Activated naive CD8-positive, alpha-beta T cell treated with anti-CD3 and anti-CD28 coated beads for 36 hours (primary cell): ENCODE data around the gene USP17L29. TPM values are rescaled to one million over a fixed set of nuclear protein-coding genes. Genes with fewer than 3 reads are reported as not detected.
"Not testable (repeated sequence)": the region's sequence is repeated elsewhere in the genome, so short reads cannot be mapped to it uniquely, and the experiment has no call there.

Experiments
- DNase-seq: peaks from one replicate; pipeline ENCODE4 v3.0.0; 2021
- H3K27ac Mint-ChIP-seq: one replicate; pipeline ENCODE4 v1.8.0; 2022; ENCODE audit warnings: mild to moderate bottlenecking, moderate library complexity, mixed read lengths
- H3K27me3 Mint-ChIP-seq: one replicate; pipeline ENCODE4 v1.8.0; 2022; ENCODE audit warnings: mild to moderate bottlenecking, mixed read lengths
- H3K36me3 Mint-ChIP-seq: one replicate; pipeline ENCODE4 v1.8.0; 2021; ENCODE audit warnings: mild to moderate bottlenecking, mixed read lengths
- H3K4me1 Mint-ChIP-seq: one replicate; pipeline ENCODE4 v1.8.0; 2021; ENCODE audit warnings: mixed read lengths
- H3K4me3 Mint-ChIP-seq: one replicate; pipeline ENCODE4 v1.8.0; 2022; ENCODE audit warnings: mild to moderate bottlenecking, moderate library complexity, mixed read lengths
- H3K9me3 Mint-ChIP-seq: one replicate; pipeline ENCODE4 v1.8.0; 2022; ENCODE audit warnings: mixed read lengths
- total RNA-seq, 2 experiments: library from RNA; stranded (reverse); gene quantifications; one replicate each; pipeline ENCODE4 v1.2.3, GENCODE V29; 2021

Gene USP17L29
- total RNA-seq, result not detected

- not testable (repeated sequence) for H3K9me3 Mint-ChIP-seq, DNase-seq, H3K27me3 Mint-ChIP-seq, H3K4me1 Mint-ChIP-seq, H3K4me3 Mint-ChIP-seq, H3K36me3 Mint-ChIP-seq, H3K27ac Mint-ChIP-seq
These were observed at the start of gene USP17L29 for GRCh38 chr4:9353338-9353737. TSS of gene USP17L29 (plus strand) at chr4:9353638. CDS start at chr4:9353638, 0 bp downstream.

DNA sequence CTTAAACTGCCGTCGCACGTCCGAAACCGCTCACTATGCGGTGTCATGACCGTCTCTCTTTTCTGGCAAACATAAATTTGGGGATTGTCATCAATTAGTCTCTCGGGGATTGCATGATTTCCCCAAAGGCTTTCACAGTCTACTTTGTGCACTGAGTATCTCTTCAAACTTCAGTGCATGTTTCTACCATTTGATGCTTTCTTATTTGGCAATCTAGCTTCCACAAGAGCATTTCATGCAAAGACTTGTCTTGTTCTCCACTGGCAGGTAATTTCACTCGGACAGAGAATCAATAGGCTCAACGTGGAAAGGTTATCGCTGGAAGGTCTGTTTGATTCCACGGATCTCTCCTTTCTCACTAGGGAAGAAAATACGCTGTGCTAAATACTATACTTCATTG is 29.2 kb upstream of the USP17L29 start:
- not testable (repeated sequence) for H3K9me3 Mint-ChIP-seq, H3K4me3 Mint-ChIP-seq, H3K36me3 Mint-ChIP-seq, DNase-seq, H3K27ac Mint-ChIP-seq, H3K27me3 Mint-ChIP-seq, H3K4me1 Mint-ChIP-seq

DNA sequence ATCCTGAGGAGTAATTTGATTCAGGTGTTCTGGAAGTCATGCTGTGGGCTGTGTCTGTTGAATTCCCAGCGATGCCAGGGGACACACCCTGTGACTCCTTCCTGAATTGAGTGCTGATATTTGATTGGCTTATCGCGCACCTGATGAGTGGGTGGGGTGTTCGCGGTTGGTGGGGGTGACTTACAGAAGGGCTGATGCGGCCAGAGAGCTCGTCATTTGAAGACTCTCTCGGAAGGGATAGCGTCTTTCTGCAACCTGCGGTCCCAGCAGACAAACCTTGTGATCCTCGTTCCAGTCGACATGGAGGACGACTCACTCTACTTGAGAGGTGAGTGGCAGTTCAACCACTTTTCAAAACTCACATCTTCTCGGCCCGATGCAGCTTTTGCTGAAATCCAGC is 28.6 kb upstream of the USP17L29 start, which contains the start of gene USP17L24:
Gene USP17L24, plus strand, starts transcription at position 301 of the 400 bp plus-strand sequence. Its CDS starts 0 bp downstream, at position 301.
- not testable (repeated sequence) for H3K4me1 Mint-ChIP-seq, H3K27me3 Mint-ChIP-seq, DNase-seq, H3K36me3 Mint-ChIP-seq, H3K4me3 Mint-ChIP-seq, H3K27ac Mint-ChIP-seq, H3K9me3 Mint-ChIP-seq

- not testable (repeated sequence) for DNase-seq, H3K36me3 Mint-ChIP-seq, H3K4me1 Mint-ChIP-seq, H3K9me3 Mint-ChIP-seq, H3K27me3 Mint-ChIP-seq, H3K4me3 Mint-ChIP-seq, H3K27ac Mint-ChIP-seq
These were observed 23.8 kb upstream of the USP17L29 start, which contains the start of gene USP17L25 for GRCh38 chr4:9329611-9330010. TSS of gene USP17L25 (plus strand) at chr4:9329911. CDS start at chr4:9329911, 0 bp downstream.

GRCh38 chr4:9334358-9334757 is 19.1 kb upstream of the USP17L29 start, which contains the start of gene USP17L26:
TSS of gene USP17L26 (plus strand) at chr4:9334658. CDS start at chr4:9334658, 0 bp downstream.
- H3K4me1 Mint-ChIP-seq, DNase-seq, H3K36me3 Mint-ChIP-seq, H3K9me3 Mint-ChIP-seq, H3K4me3 Mint-ChIP-seq, H3K27ac Mint-ChIP-seq, H3K27me3 Mint-ChIP-seq: not testable (repeated sequence)

DNA sequence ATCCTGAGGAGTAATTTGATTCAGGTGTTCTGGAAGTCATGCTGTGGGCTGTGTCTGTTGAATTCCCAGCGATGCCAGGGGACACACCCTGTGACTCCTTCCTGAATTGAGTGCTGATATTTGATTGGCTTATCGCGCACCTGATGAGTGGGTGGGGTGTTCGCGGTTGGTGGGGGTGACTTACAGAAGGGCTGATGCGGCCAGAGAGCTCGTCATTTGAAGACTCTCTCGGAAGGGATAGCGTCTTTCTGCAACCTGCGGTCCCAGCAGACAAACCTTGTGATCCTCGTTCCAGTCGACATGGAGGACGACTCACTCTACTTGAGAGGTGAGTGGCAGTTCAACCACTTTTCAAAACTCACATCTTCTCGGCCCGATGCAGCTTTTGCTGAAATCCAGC is 14.3 kb upstream of the USP17L29 start, which contains the start of gene USP17L5:
Gene USP17L5, plus strand, starts transcription at position 301 of the 400 bp plus-strand sequence. Its CDS starts 0 bp downstream, at position 301.
- not testable (repeated sequence) for H3K36me3 Mint-ChIP-seq, H3K27me3 Mint-ChIP-seq, H3K4me3 Mint-ChIP-seq, H3K27ac Mint-ChIP-seq, H3K9me3 Mint-ChIP-seq, H3K4me1 Mint-ChIP-seq, DNase-seq

- not testable (repeated sequence) for H3K4me1 Mint-ChIP-seq, H3K27ac Mint-ChIP-seq, H3K36me3 Mint-ChIP-seq, H3K4me3 Mint-ChIP-seq, DNase-seq, H3K9me3 Mint-ChIP-seq, H3K27me3 Mint-ChIP-seq
These were observed 9.6 kb upstream of the USP17L29 start, which contains the start of gene USP17L27 for GRCh38 chr4:9343848-9344247. TSS of gene USP17L27 (plus strand) at chr4:9344148. CDS start at chr4:9344148, 0 bp downstream.

DNA sequence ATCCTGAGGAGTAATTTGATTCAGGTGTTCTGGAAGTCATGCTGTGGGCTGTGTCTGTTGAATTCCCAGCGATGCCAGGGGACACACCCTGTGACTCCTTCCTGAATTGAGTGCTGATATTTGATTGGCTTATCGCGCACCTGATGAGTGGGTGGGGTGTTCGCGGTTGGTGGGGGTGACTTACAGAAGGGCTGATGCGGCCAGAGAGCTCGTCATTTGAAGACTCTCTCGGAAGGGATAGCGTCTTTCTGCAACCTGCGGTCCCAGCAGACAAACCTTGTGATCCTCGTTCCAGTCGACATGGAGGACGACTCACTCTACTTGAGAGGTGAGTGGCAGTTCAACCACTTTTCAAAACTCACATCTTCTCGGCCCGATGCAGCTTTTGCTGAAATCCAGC is 4.8 kb upstream of the USP17L29 start, which contains the start of gene USP17L28:
Gene USP17L28, plus strand, starts transcription at position 301 of the 400 bp plus-strand sequence. Its CDS starts 0 bp downstream, at position 301.
- not testable (repeated sequence) for H3K36me3 Mint-ChIP-seq, H3K27ac Mint-ChIP-seq, H3K4me3 Mint-ChIP-seq

DNA sequence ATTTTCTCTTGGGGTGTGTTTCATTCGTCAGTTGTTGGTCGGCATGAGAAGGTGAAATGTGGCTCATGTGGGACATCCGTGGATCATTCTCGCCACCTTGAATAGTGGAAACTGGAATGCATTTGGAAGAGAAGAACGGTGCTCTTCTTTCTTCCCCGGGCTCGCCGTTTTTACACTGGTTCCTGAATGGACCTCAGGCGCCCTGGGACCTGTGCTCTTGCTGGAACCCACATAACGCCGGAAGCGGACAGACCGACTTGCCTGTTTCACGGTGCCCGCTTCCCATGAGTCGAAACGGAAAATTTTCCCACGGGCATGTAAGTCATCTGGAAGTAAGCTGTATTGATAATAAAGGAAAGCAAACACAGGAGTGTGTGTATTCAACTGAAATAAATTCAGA is 2.6 kb upstream of the USP17L29 start:
- not testable (repeated sequence) for H3K9me3 Mint-ChIP-seq, H3K27ac Mint-ChIP-seq, H3K27me3 Mint-ChIP-seq, DNase-seq, H3K4me1 Mint-ChIP-seq, H3K36me3 Mint-ChIP-seq, H3K4me3 Mint-ChIP-seq

More for the DNA sequence above, 4.8 kb upstream of the USP17L29 start, which contains the start of gene USP17L28:
- H3K27me3 Mint-ChIP-seq, DNase-seq, H3K4me1 Mint-ChIP-seq, H3K9me3 Mint-ChIP-seq: not testable (repeated sequence)

DNA sequence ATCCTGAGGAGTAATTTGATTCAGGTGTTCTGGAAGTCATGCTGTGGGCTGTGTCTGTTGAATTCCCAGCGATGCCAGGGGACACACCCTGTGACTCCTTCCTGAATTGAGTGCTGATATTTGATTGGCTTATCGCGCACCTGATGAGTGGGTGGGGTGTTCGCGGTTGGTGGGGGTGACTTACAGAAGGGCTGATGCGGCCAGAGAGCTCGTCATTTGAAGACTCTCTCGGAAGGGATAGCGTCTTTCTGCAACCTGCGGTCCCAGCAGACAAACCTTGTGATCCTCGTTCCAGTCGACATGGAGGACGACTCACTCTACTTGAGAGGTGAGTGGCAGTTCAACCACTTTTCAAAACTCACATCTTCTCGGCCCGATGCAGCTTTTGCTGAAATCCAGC is 9.4 kb downstream of the USP17L29 start, which contains the start of gene USP17L30:
Gene USP17L30, plus strand, starts transcription at position 301 of the 400 bp plus-strand sequence. Its CDS starts 0 bp downstream, at position 301.
- not testable (repeated sequence) for H3K4me1 Mint-ChIP-seq, DNase-seq, H3K4me3 Mint-ChIP-seq, H3K27ac Mint-ChIP-seq, H3K27me3 Mint-ChIP-seq, H3K36me3 Mint-ChIP-seq, H3K9me3 Mint-ChIP-seq

- DNase-seq, H3K4me3 Mint-ChIP-seq: not testable (repeated sequence)
These were observed 26.4 kb downstream of the USP17L29 start for GRCh38 chr4:9379881-9380280.

DNA sequence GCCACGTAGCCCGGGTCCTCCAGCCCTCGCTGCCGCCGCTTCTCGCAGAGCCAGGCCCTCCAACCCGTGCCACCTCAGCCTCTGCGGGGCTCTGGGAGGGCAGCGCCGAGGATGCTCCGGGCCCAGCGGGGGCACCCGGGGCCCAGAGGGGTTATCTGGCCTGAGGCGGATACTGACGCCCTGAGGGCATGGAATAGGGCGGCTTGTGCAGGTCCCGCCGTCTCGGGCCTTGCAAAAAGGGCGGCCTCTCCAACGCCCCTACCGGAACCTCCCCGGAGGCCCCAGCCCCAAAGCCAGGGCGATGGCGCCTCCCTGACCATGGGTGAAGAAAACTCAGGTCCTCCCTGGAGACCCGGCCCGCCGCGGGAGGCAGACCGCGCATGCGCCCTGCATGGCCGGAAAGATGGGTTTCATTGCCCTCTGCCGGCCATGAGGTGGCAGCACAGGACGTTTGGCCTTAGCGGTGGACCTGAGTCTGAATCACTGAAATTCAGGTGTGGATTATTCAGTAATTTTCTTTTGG is 27.6 kb downstream of the USP17L29 start:
- not testable (repeated sequence) for H3K4me1 Mint-ChIP-seq, H3K36me3 Mint-ChIP-seq, H3K27me3 Mint-ChIP-seq, H3K27ac Mint-ChIP-seq, H3K9me3 Mint-ChIP-seq
- H3K4me3 Mint-ChIP-seq, result peak overlapping the region; percentile 35
- peak; percentile 44 for DNase-seq

More at GRCh38 chr4:9379881-9380280, 26.4 kb downstream of the USP17L29 start:
- H3K27ac Mint-ChIP-seq, H3K9me3 Mint-ChIP-seq, H3K4me1 Mint-ChIP-seq, H3K36me3 Mint-ChIP-seq, H3K27me3 Mint-ChIP-seq: not testable (repeated sequence)

DNA sequence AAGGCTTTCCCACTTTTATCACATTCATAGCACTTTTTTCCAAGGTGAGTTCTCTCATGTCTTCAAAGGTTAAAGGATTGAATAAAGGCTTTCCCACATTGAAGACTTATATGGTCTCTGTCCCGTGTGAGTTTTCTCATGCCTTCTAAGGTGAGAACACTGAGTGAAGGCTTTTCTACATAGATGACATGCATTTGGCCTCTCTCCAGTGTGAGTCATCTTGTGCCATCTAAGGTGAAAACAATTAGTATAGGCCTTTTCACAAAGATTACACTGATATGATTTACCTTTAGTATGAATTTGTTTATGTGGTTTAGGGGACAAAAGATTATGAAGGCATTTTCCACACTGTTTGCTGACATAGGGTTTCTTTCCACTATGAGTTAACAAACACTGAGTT is 30.7 kb downstream of the USP17L29 start:
- Mint-ChIP-seq H3K36me3 (no peaks in the 10 kb centered on the region), H3K4me1 (peaks cover 2% of the 10 kb centered on the region), H3K9me3 (no peaks in the 10 kb centered on the region), H3K4me3 (no peak overlapping the region), H3K27ac (no peak overlapping the region), H3K27me3 (no peaks in the 10 kb centered on the region)
- DNase-seq, result no peak

DNA sequence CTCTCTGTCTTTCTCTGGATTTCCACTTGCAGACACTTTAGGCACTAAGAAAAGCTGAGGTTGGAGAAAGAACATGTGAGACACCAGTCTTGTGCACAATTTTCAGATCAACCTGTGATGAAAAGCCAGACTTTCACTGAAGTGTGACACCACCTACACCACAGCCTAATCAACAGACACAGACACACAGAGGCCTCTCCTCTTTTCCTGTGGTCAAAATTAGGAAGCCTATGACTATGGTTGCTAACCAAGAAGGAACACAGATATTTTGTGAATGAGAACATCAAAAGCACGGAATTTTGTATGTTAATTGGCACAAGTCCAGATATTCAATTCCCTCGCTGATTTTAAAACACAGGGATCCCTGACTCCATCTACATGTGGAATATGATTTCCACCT is 35.6 kb downstream of the USP17L29 start:
- not testable (repeated sequence) for H3K9me3 Mint-ChIP-seq

More for the DNA sequence above, 35.6 kb downstream of the USP17L29 start:
- H3K4me3 Mint-ChIP-seq, DNase-seq, H3K27me3 Mint-ChIP-seq, H3K27ac Mint-ChIP-seq, H3K4me1 Mint-ChIP-seq, H3K36me3 Mint-ChIP-seq: not testable (repeated sequence)
